ENCODE measurements around the gene DUS4L. TPM values are rescaled to one million over a fixed set of nuclear protein-coding genes. Genes with fewer than 3 reads are reported as not detected.
A peak's percentile ranks its signal among the peaks of the same experiment; 100 is the strongest.

The DUS4L gene
- total and polyA plus RNA-seq, 7 donors, result 3.2 to 10.3 (median 5.4) TPM

DNA sequence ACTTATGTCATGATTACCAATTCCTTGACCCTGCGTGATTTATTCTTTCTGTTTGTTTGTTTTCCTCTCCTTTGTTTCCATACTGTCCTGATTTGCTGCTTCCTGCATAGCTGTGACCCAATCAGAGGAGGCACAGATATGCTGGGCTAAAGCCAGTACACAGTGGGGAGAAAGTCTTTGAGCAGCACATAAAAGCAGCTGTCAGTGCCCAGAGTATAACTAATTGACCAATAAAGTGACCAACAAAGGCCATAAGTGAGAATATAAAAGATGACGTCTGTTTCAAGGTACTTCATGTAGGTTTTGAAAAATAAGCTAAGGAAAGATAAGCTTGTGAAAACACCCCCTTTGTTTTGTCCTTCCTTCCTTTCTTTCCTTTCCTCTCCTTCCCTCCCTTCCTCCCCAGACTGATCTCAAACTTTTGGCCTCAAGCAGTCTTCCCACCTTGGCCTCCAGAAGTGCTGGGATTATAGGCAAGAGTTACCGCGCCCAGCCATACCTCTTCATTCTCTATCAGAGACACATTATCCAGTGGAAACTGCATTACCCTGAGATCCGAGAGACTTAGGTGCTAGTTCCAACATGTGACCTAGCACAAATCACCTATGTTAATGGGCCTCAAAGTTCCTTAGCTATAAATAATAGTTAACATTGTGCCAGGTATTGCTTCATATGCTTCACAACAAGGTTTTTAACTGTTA is 33.3 kb downstream of the DUS4L start:
- no peak overlapping the region for H3K4me3 ChIP-seq
- H3K9me3 ChIP-seq, result no peaks in the 10 kb centered on the region
- peaks cover 0 to 46% (median 8%) of the 10 kb centered on the region in 4 donors for H3K36me3 ChIP-seq
- H3K4me1 ChIP-seq, result peaks cover 0 to 33% (median 15%) of the 10 kb centered on the region in 4 donors
- intact Hi-C loops (cut with DNase I), result loop anchor here (5.0 to 10.0 kb wide), 2 partner anchors 35 to 132 kb away; partner anchors contain the start of genes COG5 and DUS4L
- no peaks in the 10 kb centered on the region for H3K27me3 ChIP-seq
- 44 to 78% methylated on average over 5 of the region's 5 CpGs for WGBS, 2 donors
- peak overlapping the region in 1 of 4 donors; percentile 28 for H3K27ac ChIP-seq
- no peak for DNase-seq
- TF ChIP-seq POLR2A (IDR thresholded peaks at IDR 0.05), result no peak
- TF ChIP-seq POLR2AphosphoS5 (IDR thresholded peaks at IDR 0.05), result no peak
- TF ChIP-seq, protein P1, sequence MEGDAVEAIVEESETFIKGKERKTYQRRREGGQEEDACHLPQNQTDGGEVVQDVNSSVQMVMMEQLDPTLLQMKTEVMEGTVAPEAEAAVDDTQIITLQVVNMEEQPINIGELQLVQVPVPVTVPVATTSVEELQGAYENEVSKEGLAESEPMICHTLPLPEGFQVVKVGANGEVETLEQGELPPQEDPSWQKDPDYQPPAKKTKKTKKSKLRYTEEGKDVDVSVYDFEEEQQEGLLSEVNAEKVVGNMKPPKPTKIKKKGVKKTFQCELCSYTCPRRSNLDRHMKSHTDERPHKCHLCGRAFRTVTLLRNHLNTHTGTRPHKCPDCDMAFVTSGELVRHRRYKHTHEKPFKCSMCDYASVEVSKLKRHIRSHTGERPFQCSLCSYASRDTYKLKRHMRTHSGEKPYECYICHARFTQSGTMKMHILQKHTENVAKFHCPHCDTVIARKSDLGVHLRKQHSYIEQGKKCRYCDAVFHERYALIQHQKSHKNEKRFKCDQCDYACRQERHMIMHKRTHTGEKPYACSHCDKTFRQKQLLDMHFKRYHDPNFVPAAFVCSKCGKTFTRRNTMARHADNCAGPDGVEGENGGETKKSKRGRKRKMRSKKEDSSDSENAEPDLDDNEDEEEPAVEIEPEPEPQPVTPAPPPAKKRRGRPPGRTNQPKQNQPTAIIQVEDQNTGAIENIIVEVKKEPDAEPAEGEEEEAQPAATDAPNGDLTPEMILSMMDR (IDR thresholded peaks at IDR 0.05), result no peak
- TF ChIP-seq EP300 (IDR thresholded peaks at IDR 0.05), result no peak

DNA sequence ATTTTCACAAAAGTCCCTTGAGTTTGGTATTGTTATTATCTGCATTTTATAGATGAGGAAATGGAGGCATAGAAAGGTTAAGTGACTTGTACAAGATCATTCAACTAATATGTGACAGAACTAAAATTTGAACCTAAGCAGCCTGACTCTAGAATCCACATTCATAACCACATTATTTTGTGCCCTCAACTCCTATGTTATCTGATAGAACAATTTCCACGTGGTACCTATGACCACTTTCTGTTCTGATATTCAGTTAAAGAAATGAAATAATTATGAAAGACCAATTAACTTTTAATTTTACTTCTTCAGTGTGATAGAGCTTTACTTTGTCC is 33.8 kb downstream of the DUS4L start:
- TF ChIP-seq POLR2AphosphoS5 (IDR thresholded peaks at IDR 0.05), result no peak
- TF ChIP-seq EP300 (IDR thresholded peaks at IDR 0.05), result no peak
- TF ChIP-seq, protein P1 (IDR thresholded peaks at IDR 0.05), result no peak
- TF ChIP-seq POLR2A (IDR thresholded peaks at IDR 0.05), result no peak
- 32 to 83% methylated on average over 1 of the region's 1 CpG for WGBS, 2 donors
- DNase-seq, result no peak
- Histone ChIP-seq H3K27me3 (no peaks in the 10 kb centered on the region), H3K9me3 (no peaks in the 10 kb centered on the region), H3K4me3 (no peak overlapping the region), H3K36me3 (peaks cover 0 to 48% (median 8%) of the 10 kb centered on the region in 4 donors), H3K4me1 (peaks cover 0 to 28% (median 13%) of the 10 kb centered on the region in 4 donors), H3K27ac (no peak overlapping the region)
- intact Hi-C loops (cut with DNase I), result loop anchor here (5.0 to 10.0 kb wide), 2 partner anchors 35 to 133 kb away; partner anchors contain the start of genes COG5 and DUS4L

DNA sequence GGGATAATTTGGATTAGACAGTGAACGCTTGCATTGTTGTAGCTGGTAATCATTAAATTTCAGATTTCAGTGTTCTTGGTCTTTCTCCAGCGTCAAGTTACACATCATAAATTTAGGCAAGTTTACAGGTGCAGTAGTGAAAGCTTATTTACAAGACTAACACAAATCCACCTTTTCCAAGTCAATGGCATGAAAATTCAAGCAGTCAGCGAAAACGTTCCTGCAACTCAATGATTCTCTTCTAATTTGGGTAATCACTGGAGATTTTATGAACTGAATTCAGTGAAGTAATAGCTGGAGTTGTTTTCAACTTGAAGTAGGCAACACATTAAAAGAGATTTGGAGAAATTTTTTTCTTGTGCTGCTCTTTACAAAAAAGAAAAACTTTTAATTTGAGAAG is 34.2 kb downstream of the DUS4L start:
- H3K36me3 ChIP-seq, result peaks cover 0 to 49% (median 8%) of the 10 kb centered on the region in 4 donors
- TF ChIP-seq POLR2AphosphoS5 (IDR thresholded peaks at IDR 0.05), result no peak
- TF ChIP-seq, protein P1 (IDR thresholded peaks at IDR 0.05), result no peak
- TF ChIP-seq POLR2A (IDR thresholded peaks at IDR 0.05), result no peak
- TF ChIP-seq EP300 (IDR thresholded peaks at IDR 0.05), result no peak
- intact Hi-C loops (cut with DNase I), result loop anchor here (5.0 to 10.0 kb wide), 2 partner anchors 36 to 133 kb away; partner anchors contain the start of genes COG5 and DUS4L
- 26 to 73% methylated on average over 4 of the region's 4 CpGs for WGBS, 2 donors
- no peaks in the 10 kb centered on the region for H3K27me3 ChIP-seq
- H3K9me3 ChIP-seq, result no peaks in the 10 kb centered on the region
- H3K4me3 ChIP-seq, result no peak overlapping the region
- H3K4me1 ChIP-seq, result peaks cover 0 to 24% (median 12%) of the 10 kb centered on the region in 4 donors
- H3K27ac ChIP-seq, result no peak overlapping the region
- no peak for DNase-seq

DNA sequence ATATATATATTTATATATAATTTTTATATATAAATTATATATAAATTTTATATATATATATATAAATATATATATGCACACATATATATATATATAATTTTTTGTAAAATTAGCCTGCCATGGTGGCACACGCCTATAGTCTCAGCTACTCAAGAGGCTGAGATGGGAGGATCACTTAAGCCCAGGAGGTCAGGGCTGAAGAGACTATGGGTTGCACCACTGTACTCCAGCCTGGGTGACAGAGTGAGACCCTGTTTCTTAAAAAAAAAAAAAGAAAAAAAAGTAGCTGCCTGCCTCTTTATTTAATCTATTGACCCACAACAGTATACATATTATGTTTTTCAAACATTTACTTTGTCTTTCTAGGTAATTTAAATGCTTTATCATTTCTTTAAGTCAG is 35.5 kb downstream of the DUS4L start:
- no peak for DNase-seq
- TF ChIP-seq POLR2A (IDR thresholded peaks at IDR 0.05) (no peak), EP300 (IDR thresholded peaks at IDR 0.05) (no peak), POLR2AphosphoS5 (IDR thresholded peaks at IDR 0.05) (no peak)
- TF ChIP-seq, protein P1 (IDR thresholded peaks at IDR 0.05), result no peak
- Histone ChIP-seq H3K4me1 (peaks cover 0 to 16% (median 7%) of the 10 kb centered on the region in 4 donors), H3K27me3 (no peaks in the 10 kb centered on the region), H3K27ac (no peak overlapping the region), H3K4me3 (no peak overlapping the region), H3K36me3 (peaks cover 0 to 50% (median 10%) of the 10 kb centered on the region in 4 donors), H3K9me3 (no peaks in the 10 kb centered on the region)
- intact Hi-C loops (cut with DNase I), result loop anchor here (5.0 to 10.0 kb wide), 2 partner anchors 37 to 134 kb away; partner anchors contain the start of genes COG5 and DUS4L
- whole genome bisulfite sequencing, 2 donors, result 95 to 96% methylated on average over 1 of the region's 1 CpG

Measured in sigmoid colon (tissue), 7 donors.